Fibroblast of skin of scalp (primary cell): ENCODE data around the gene SCUBE2.
A peak's percentile ranks its signal among the peaks of the same experiment; 100 is the strongest.
"Not testable (repeated sequence)": the region's sequence is repeated elsewhere in the genome, so short reads cannot be mapped to it uniquely, and the experiment has no call there.

Source experiments
- DNase-seq: peaks from one replicate; pipeline ENCODE4 v3.0.0-alpha.2; 2013

The SCUBE2 gene

DNA sequence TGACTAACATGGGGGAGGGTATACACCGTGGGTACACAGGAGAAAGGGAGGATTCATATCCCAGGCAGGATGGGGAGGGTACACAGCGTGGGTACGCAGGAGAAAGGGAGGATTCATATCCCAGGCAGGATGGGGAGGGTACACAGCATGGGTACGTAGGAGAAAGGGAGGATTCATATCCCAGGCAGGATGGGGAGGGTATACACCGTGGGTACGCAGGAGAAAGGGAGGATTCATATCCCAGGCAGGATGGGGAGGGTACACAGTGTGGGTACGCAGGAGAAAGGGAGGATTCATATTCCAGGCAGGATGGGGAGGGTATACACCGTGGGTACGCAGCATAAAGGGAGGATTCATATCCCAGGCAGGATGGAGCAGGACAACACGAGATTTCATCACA lies 51.0 kb downstream of the SCUBE2 start:
- DNase-seq = no peak

DNA sequence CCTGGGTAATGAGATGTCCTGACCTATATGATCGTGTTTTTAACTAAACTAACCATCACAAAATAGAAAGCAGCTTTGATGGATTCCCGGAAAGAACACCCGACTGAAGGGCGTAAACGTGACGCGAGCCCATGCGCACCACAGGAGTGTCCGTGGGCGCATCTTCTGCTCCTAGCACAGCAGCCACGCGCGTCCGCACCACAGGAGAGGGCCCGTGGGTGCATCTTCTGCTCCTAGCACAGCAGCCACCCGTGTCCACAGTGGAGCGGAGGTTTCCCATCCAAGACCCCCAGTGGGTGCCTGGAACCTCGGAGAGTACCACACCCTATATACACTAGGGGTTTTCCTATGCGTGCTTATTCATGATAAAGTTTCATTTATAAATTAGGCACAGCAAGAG lies 51.5 kb downstream of the SCUBE2 start:
- no peak for DNase-seq

DNA sequence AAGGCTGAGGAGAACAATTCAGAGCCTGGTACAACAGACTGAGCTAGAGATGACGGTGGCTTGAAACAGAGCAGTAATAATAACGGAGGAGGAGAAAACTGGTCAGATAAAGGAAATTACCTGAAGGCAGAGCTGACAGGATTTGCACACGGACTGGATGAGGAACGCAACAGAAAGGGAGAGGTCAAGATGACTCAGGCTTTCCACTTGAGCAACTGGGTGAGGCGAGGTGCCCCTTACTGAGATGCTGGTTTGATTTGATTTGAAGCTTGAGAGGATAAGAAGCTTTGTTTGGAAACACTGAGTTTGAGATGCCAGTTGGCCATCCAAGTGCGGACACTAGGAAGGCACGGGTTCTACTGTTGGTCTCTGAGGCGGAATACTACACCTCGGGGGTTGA lies 52.2 kb downstream of the SCUBE2 start:
- DNase-seq = no peak

DNA sequence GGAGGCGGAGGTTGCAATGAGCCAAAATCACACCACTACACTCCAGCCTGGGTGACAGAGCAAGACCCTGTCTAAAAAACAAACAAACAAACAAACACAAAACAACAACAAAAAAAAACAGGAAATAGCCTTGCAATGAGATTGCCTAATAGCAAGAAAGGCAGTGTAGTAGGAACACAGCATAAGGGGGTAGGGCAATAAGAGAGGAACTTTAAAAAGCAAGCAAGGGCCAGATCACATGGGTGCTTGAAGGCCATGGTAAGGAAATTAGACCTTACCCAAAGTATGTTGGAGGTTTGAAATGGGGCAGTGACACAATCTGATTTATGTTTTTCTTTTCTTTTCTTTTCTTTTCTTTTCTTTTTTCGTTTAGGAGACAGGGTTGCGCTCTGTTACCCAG lies 52.9 kb downstream of the SCUBE2 start:
- no peak for DNase-seq

DNA sequence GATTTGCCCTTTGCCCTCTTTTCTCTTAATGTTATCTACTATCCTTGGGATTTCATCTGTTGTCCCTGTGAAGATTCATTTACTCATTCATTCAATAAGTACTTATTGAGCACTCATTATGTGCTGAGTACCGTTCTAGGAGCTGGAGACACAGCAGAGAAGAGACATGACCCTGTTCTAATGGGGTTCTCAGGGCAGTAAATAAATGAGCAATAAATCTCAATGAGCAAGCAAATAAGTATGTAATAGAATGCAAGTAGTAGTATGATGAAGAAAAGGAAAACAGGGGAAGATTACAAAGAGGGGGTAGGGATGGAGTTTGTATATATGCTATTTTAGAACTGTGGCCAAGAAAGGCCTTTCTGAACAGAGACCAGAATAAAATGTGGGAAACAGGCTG lies 53.4 kb downstream of the SCUBE2 start:
- DNase-seq = no peak

DNA sequence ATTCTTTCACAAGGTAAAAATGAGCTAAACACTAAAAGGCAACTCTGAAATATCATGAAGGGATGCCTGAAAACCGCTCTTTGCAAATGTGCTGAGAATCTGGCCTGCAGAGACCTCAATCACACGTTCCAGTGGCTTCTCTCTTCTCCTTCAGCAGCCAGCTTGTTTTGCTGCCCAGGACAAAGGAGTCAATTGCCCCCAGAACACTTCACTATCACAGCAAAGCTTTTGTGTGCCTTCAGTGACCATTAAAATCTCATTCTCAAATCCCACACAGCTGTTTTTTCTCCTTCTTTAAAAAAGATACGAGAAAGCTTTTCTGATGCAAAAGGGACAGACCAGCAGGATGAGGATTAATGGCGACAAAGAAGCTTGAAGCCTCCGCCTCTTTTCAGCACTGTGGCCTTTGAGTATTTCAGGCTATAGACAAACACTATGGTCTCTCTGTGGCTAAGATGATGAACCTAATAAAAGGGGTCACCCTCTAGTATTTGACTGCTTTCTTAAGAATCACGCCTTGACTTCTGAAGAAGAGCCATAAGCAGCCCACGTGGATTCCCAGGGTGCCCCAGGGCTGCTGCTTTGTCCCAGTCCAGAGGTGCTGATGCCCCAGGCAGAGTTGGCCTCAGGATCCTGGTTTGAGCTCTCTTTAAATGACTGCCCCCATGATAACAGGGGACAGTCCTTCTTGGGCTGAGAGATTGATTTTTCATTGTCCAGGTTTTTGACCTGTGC lies 54.2 kb downstream of the SCUBE2 start:
- no peak for DNase-seq

DNA sequence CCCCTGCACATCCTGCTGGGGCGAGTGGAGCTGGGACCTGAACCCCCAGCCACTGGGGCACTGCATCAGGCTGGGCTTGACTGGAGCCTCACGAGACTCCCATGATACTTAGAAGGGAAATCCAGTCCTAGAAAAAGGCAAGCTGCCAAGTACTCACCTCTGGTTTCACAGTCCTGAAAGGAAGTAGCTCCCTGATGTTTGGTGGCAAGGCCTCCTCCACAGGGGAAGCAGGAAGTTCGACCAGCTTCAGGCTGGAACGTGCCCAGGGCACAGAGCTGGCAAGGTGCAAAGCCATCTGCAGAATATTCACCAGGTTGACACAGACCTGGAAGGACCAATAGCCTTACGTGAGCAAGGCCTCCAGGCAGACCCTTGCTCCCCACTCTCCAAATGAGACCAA lies 60.8 kb downstream of the SCUBE2 start:
- no peak for DNase-seq

DNA sequence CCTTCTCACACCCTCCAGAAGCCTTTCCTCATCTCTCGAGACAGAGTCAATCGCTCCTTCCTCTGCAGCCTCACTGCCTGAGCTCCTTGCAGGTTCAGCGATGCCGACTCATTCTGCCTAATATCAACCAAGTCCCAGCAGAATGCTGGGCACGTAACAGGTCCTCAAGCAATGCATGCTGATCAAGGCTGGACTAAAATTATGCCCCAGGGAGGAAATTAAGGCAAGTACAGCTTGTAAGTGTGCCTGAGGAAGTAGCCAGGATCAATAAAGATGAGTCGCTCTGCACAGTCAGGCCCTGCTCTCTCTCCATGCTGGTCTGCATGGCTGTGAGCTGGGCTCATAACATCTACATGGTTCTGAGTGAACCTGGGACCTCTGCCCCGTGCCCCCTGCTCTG lies 62.0 kb downstream of the SCUBE2 start:
- no peak for DNase-seq

DNA sequence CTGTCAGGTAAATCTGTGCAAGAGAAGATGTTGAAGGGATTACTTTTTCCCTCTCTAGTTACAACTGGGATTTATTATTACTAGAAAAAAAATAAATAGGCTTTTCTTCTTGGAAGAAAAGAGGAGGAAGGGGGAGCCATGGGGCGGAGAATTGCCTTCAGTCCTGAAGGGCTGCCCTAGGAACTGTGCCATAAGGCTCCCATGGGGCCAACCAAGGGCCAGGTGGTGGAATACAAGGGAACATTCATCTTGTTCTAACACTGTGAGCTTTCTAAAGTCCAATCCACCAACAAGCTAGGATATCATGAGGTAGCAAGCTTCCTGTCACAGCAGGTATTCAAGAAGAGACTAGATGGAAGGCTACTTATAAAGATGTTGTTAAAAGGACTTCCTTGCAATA lies 62.8 kb downstream of the SCUBE2 start:
- no peak for DNase-seq

DNA sequence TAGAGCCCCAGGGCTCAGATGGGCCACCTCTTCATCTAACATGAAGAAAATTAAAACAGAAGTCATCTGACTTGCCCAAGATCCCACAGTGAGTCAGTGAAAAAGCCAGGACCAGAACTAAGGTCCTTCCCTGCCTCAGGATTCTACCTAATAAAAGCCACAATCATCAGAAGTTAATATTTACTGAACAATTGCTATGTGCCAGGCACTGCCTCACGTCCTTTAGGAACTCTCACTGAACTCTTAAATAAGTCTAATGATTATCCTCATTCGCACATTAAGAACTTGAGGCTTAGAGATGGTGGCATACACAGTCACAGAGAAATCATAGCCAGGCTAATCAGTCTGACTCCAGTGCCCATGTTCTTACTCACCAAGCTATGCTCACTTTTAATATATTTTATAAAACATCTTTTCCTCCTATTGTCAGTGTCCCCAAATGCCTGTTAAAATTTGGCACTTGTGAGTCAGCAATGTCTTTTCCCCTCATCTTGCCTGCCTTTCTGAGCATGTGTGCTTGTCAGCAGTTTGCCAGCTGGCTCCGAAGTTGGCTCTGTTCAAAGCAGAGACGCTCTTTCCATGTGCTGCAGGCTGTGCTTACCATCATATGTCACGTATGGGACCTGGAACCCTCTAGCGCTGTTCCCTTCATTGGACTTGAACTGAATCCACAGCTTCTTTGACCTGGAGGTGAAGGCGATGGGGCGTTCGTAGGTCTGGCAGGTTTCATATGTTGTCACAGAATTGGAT lies 66.1 kb downstream of the SCUBE2 start:
- no peak for DNase-seq

DNA sequence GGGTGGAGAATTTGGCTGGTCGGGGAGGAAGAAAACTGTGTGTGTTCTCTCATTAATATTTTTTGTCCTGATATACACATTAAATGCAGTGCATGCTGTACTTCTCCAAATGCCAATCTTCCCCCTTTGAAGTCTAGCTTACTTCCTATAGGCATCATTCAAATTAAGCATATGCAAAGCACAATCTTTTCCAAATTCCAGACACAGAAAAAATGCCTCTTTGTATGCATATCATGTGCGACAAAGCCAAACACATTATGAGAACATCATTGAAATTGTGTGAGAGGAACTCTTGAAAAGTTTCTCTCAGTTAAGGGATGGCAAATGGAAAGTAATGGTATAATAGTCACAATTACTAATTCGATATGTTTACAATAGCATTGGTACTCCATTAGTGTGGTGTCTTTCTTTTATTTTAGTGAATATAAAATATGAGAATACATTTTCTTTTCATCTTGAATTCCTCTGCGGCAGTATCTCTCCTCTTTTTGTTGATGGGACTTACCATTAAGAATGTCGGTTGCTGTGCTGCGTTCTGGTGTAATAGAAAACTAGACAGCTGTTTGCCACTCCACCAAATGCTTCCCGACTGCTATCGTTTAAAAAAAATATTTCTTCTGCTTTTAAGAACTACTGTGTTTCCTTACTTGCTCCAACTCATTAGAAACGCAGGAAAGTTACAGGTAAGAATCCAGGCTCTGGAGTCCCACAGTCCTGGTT lies 68.3 kb downstream of the SCUBE2 start:
- no peak for DNase-seq

DNA sequence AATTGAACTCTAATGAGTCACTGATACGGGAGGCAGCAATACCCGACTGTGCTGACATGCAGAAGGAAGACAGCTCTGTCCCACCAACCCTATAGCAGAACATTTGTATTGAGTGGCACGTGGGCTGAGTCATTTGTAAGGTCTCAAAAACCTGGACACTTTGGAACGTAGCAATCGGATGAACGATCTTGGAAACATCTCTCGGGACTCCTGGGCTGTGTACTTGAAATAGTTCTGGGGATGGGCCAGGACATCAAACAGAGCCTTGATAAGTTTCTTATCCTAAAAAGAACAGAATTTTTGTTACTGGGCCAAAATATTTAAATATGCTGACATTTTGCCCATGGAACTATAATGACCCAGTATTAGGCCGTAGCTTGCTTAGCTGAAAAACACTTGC lies 70.5 kb downstream of the SCUBE2 start:
- DNase-seq = peak; percentile 23

DNA sequence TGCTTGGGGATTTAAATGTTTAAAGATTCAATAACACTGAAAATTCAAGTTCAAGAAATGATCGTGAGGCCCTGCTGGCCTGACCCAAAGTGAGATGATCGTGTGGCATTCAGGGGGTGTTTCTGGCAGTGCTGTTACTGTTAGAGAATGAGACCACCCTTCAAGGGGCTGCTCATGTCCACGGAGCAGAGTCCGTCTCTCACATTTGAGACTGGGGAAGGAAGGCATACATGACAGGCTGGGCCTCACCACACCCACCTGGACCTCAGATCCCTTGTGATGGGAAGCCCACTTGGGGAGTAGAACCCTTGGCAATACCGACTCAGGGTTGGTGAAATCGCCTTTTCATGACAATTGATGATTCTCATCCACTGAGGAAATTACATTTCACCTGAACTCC lies 71.5 kb downstream of the SCUBE2 start:
- no peak for DNase-seq

DNA sequence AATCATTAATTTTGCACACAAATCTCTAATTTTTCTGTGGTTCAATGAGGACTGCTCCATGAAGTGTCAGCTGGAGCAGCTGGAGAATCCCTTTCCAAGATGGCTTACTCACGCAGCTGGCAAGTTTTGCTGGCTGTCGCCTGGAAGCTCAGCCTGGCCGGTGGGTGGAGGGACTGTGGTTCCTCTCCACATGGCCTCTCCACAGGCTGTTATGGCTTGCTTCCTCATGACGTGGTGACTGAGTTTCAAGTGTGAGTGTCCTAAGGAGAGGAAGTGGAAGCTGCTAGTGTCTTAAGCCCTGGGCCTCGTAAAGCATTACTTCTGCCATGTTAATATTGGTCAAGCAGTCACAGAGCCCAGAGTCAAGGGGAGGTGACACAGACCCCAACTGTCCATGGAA lies 73.6 kb downstream of the SCUBE2 start:
- DNase-seq = peak; percentile 29

DNA sequence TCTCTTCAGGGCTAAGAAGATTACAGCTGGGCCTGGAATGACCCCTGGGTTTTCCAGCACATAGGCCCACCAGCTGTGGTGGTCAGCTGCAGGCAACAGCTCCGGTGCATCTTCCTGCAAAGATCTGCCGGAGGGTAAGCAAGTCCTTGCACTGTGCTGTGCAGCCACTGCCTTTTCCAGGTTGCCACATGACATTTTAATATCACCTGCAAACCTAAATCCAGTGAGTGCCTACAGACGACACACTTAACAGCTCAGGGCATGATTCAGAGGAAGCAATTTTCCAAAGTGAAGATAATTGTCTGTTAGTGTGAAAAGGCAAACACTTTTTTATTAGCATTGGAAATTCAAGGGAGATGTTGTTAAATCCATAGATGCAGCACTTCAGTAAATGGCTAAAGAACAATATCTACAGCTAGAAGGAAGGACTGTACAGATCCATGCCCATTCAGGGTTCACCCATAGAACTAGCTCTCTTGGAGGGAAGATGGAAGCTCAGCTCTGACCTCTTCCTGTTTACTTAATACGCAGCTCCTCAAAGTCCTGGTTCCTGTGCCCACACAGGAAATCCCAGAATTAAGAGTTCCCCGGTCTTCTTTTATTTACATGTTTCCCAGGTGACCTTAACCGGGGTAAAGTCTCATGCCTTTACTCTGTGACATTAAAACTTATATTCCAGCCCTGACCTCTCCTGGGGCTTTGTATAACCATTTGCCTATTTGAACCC lies 74.3 kb downstream of the SCUBE2 start:
- no peak for DNase-seq

DNA sequence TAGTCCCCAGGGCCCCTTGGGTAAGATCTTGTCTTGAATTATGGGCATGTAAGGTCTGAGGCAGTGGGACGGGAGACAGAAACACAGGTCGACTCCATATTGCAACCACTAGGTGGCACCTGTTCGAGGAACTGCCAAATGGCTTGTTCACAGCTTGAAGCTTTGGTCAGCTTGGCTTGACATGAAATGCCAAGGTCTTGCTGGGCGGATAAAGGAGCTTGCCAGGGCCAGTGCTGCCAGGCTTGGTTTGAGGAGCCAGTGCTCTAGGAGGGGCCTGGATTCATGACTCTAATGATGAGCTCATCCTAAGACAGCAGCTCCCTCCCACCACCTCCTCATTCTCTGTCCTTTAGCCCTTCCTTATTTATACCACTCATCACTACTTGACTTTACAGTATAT lies 75.7 kb downstream of the SCUBE2 start:
- DNase-seq = peak; percentile 75

DNA sequence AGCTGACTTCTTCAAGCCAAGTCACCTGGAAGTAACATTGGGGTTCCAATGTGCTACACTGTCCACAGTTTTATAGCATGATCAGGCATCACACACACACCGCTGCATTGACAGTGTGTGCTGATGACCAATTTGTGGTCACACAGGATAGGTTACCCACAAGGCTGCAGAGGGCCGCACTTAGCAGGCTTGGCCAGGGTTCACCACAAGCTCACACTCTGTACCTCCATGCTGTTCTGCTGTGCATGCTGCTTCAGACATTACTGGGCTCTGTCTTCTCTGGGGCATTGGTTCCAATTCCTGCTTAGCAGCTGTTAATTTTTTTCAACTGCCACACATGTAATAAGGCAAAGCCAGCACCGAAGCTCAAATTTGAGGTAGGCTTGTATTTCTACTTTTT lies 76.6 kb downstream of the SCUBE2 start:
- no peak for DNase-seq

DNA sequence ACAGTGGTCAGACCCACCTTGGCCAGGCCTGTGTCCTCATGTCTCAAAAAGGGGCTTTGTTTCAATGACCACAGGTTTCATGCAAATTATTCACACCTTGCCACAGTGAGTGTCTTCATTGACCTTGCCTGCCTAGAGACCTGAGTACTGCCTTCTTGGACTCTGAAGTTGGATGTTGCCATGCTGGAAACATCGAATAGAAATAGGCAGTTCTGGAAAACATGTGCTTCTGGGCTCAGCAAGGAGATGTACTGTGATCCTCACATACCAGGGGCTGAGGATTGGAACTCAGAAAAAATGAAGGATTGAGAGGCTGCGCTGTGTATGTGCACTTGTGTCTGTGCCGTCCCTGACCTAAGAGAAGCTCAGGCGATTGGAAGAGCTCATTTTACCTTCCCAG lies 78.0 kb downstream of the SCUBE2 start:
- no peak for DNase-seq

DNA sequence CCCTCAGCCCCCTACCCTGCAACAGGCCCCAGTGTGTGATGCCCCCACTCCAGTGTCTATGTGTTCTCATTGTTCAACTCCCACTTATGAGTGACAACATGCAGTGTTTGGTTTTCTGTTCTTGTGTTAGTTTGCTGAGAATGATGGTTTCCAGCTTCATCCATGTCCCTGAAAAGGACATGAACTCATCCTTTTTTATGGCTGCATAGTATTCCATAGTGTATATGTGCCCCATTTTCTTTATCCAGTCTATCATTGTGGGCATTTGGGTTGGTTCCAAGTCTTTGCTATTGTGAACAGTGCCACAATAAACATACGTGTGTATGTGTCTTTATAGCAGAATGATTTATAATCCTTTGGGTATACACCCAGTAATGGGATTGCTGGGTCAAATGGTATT lies 81.9 kb downstream of the SCUBE2 start:
- DNase-seq = not testable (repeated sequence)

DNA sequence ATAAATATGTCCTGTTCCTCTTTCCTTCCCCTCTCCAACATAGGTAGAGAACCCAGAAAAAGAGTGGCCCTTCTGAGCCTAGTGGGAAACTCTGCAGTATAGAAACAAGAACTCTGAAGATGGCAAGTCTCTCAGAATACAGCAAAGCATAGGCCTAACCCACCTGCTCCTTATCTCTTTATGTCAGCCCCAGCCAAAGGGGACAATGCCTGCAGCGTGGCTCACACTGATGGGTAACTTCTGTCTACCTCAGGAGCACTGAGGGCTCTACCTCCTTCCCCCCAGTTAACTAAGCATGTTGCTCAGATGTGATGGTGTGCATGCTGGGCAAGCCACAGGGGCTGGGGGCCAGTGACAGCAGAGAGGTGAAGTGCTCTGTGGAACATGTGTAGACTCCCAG lies 82.7 kb downstream of the SCUBE2 start:
- no peak for DNase-seq

DNA sequence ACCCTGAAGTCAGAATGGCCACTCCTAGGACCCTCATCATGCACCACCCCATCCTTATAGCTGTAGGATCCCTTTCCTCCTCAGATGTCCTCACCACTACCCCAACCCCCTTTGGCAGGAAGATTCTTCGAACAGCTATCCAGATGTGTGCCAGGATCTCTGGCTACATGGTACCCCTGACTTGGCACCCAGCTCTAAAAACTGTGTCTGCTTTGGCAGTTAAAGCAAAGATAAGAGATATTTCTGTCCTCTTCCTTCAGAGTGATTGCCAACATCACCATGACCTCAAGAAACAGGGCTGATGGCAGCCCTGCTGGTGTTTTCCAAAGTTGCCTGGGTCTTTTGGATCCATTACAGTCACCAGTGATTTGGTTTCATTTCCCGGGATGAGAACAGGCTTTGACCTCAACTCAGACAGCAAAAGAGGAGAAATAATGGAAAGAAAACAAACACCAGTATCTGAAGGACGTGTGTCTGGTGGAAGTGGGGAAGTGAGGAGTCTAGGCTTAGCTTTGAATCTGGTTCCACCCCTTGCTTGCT lies 83.3 kb downstream of the SCUBE2 start:
- DNase-seq = no peak

DNA sequence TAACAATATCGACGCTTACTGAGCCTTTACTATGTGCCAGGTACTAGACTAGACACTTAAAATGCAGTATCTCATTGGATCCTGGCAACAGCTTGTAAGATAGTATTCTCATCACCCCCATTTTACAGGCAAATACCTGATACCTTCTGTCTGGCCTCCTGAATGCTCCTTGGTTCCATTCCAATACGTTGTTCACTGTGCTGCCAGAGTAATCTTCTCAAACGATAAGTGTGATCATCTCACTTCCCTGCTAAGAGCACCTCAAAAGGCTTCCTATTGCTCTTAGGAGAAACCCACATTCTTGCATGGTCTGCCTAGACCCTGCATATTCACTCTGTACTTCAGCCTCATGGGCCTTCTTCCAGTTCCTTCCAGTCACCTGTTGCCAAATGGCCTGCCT lies 86.3 kb downstream of the SCUBE2 start:
- no peak for DNase-seq
